Esophagus muscularis mucosa (tissue), 4 donors: Measurements from ENCODE around the gene OR13J1. TPM values are rescaled to one million over a fixed set of nuclear protein-coding genes. Genes with fewer than 3 reads are reported as not detected.

Experiments used
- DNase-seq: peaks from one replicate; pipeline ENCODE4 v3.0.0-alpha.2; 2017; ENCODE audit errors: extremely low spot score
- H3K27ac ChIP-seq, 4 donors: fragments of 200-600 bp; sonication (generic); replicated peaks in 1 of 4; 1 replicate in 3 of 4; 2 replicates in 1 of 4; pipeline ENCODE4 v1.5.1; 2016 to 2019; ENCODE audit warnings: mild to moderate bottlenecking in 1 of 4
- H3K27me3 ChIP-seq, 4 donors: fragments of 200-600 bp; sonication (generic); one replicate each; pipeline versions ENCODE4 v1.5.1 to v1.6.0; 2016 to 2019
- H3K36me3 ChIP-seq, 4 donors: fragments of 200-600 bp; sonication (generic); one replicate each; pipeline ENCODE4 v1.5.1; 2016 to 2019
- H3K4me1 ChIP-seq, 4 donors: fragments of 200-600 bp; sonication (generic); one replicate each; pipeline ENCODE4 v1.5.1; 2016 to 2019
- H3K4me3 ChIP-seq, 4 donors: fragments of 200-600 bp; sonication (generic); 1 replicate in 2 of 4; 2 replicates in 2 of 4; pipeline ENCODE4 v1.5.1; 2016 to 2019; ENCODE audit warnings: mild to moderate bottlenecking in 4 of 4, moderate library complexity in 1 of 4
- H3K9me3 ChIP-seq, 4 donors: fragments of 200-600 bp; sonication (generic); 1 replicate in 3 of 4; 2 replicates in 1 of 4; pipeline ENCODE4 v1.5.1; 2016 to 2019
- EP300 ChIP-seq: sonication (generic); formaldehyde crosslinking; IDR thresholded peaks from one replicate; pipeline ENCODE4 v1.6.1; 2017; ENCODE audit warnings: antibody characterized with exemption
- POLR2A ChIP-seq: fragments of 450-650 bp; IDR thresholded peaks from one replicate; pipeline ENCODE4 v1.6.1; 2017; ENCODE audit warnings: antibody characterized with exemption, moderate library complexity, mild to moderate bottlenecking, low read depth
- POLR2AphosphoS5 ChIP-seq, 2 donors: sonication (generic); formaldehyde crosslinking; IDR thresholded peaks; one replicate each; pipeline ENCODE4 v1.6.1; 2017; ENCODE audit warnings: antibody characterized with exemption in 2 of 2
- WGBS: methylation state at CpG from one replicate; pipeline ENCODE4 v1.1.5; 2018; 5-methylcytosine and 5-hydroxymethylcytosine counted together
- intact Hi-C: fragments of 100-400 bp; cut with DNase I; formaldehyde crosslinking; loops from one replicate; pipeline ENCODE4 v1.15.1; 2023
- total RNA-seq, 4 donors: library from RNA; depleted of rRNA; stranded (reverse); fragments of >200 nt; gene quantifications; one replicate each; pipeline versions ENCODE4 v1.1.0 to v1.2.1, GENCODE V29; 2016
- TF ChIP-seq, protein P1 (sequence below), 3 experiments: fragments of 200-600 bp in 2 of 3; fragments of 450-650 bp in 1 of 3; sonication (generic) in 2 of 3; IDR thresholded peaks; one replicate each; pipeline ENCODE4 v1.5.1; 2017 to 2019; ENCODE audit warnings: antibody characterized with exemption in 3 of 3, mild to moderate bottlenecking in 2 of 3, moderate library complexity in 1 of 3

OR13J1 gene
- total RNA-seq, 4 donors from 2014 or later: not detected

DNA sequence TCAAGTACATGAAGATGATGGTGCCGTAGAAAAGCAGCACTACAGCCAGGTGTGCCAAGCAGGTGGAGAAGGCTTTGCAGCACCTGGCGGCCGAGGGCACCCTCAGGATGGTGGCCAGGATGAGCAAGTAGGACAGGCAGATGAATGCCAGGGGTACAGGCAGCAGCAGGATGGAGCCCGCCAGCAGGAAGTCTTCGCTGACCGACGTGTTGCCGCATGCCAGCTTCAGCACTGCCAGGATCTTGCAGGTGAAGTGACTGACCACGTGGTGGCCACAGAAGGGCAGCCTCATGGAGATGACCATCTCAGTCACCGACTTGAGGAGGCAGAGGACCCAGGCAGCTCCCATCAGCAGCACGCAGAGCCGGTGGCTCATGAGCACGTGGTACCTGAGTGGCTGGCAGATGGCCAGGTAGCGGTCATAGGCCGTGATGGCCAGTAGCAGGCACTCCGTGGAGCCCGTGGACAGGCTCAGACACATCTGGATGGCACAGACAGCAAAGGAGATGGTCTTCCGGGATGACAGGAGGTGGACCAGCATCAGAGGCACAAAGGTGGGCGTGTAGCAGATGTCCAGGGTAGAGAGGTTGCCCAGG lies 482 bp downstream of the OR13J1 start:
- WGBS: 84% methylated on average over 9 of the region's 19 CpGs
- TF ChIP-seq, protein P1, sequence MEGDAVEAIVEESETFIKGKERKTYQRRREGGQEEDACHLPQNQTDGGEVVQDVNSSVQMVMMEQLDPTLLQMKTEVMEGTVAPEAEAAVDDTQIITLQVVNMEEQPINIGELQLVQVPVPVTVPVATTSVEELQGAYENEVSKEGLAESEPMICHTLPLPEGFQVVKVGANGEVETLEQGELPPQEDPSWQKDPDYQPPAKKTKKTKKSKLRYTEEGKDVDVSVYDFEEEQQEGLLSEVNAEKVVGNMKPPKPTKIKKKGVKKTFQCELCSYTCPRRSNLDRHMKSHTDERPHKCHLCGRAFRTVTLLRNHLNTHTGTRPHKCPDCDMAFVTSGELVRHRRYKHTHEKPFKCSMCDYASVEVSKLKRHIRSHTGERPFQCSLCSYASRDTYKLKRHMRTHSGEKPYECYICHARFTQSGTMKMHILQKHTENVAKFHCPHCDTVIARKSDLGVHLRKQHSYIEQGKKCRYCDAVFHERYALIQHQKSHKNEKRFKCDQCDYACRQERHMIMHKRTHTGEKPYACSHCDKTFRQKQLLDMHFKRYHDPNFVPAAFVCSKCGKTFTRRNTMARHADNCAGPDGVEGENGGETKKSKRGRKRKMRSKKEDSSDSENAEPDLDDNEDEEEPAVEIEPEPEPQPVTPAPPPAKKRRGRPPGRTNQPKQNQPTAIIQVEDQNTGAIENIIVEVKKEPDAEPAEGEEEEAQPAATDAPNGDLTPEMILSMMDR (IDR thresholded peaks at IDR 0.05): no peak
- no peak for TF ChIP-seq POLR2A
- no peak for TF ChIP-seq POLR2AphosphoS5 (IDR thresholded peaks at IDR 0.05)
- TF ChIP-seq EP300: no peak
- DNase-seq: no peak
- Histone ChIP-seq H3K9me3 (no peaks in the 10 kb centered on the region), H3K4me3 (no peak overlapping the region), H3K27me3 (peaks cover 0 to 20% (median 0%) of the 10 kb centered on the region in 4 donors), H3K27ac (no peak overlapping the region), H3K36me3 (no peaks in the 10 kb centered on the region), H3K4me1 (no peaks in the 10 kb centered on the region)
- intact Hi-C loops: no loop called here

DNA sequence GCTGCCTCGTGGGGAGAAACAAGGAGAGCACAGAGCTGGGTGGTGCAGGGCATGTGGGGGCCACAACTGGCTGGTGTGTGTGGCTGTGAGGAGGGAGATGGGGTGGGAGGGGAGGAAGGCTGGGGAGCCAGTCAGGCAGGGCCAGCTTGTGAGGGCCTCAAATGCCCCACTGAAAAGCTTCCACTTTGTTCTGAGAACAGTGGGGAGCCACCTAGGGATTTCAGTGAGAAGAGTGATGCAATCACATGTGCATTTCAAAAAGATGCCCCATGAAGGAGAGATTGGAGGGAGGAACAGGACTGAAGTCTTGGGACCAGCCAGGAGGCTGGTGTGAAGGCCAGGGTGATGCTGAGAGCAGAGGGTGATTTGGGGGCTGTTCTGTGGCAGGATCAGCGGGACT lies 1.3 kb downstream of the OR13J1 start:
- TF ChIP-seq POLR2A: no peak
- TF ChIP-seq, protein P1 (IDR thresholded peaks at IDR 0.05): no peak
- no peak for TF ChIP-seq POLR2AphosphoS5 (IDR thresholded peaks at IDR 0.05)
- no peak for TF ChIP-seq EP300
- no peak overlapping the region for H3K4me3 ChIP-seq
- H3K27ac ChIP-seq: no peak overlapping the region
- 81% methylated on average over 2 of the region's 2 CpGs for WGBS
- no peaks in the 10 kb centered on the region for H3K9me3 ChIP-seq
- DNase-seq: no peak
- intact Hi-C loops: no loop called here
- H3K36me3 ChIP-seq: no peaks in the 10 kb centered on the region
- H3K27me3 ChIP-seq: peaks cover 0 to 20% (median 0%) of the 10 kb centered on the region in 4 donors
- no peaks in the 10 kb centered on the region for H3K4me1 ChIP-seq

DNA sequence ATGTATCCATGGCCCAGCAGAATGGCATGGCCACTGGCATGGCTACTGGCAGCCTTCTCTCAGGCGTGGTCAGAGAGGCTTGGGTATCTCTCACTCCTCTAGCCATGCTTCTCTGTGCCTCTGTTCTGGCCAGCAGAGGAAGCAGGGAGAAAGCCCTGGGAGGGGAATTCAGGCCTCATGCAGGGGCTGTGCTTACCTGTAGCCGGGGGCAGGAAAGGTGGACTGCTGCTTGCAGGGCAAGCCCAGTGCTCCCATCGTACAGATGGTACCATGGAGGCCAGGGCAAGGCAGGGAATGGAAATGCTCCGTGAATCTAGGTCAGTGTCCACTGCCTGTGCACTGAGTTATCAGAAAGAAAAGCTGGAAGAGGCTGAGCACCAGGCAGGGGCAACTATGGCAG lies 2.7 kb downstream of the OR13J1 start:
- Histone ChIP-seq H3K4me3 (no peak overlapping the region), H3K9me3 (no peaks in the 10 kb centered on the region), H3K4me1 (no peaks in the 10 kb centered on the region), H3K27ac (no peak overlapping the region), H3K36me3 (no peaks in the 10 kb centered on the region), H3K27me3 (peaks cover 0 to 20% (median 0%) of the 10 kb centered on the region in 4 donors)
- TF ChIP-seq EP300: no peak
- TF ChIP-seq POLR2AphosphoS5 (IDR thresholded peaks at IDR 0.05): no peak
- TF ChIP-seq, protein P1 (IDR thresholded peaks at IDR 0.05): no peak
- no peak for TF ChIP-seq POLR2A
- intact Hi-C loops: no loop called here
- 91% methylated on average over 4 of the region's 4 CpGs for WGBS
- DNase-seq: peak; percentile 66

DNA sequence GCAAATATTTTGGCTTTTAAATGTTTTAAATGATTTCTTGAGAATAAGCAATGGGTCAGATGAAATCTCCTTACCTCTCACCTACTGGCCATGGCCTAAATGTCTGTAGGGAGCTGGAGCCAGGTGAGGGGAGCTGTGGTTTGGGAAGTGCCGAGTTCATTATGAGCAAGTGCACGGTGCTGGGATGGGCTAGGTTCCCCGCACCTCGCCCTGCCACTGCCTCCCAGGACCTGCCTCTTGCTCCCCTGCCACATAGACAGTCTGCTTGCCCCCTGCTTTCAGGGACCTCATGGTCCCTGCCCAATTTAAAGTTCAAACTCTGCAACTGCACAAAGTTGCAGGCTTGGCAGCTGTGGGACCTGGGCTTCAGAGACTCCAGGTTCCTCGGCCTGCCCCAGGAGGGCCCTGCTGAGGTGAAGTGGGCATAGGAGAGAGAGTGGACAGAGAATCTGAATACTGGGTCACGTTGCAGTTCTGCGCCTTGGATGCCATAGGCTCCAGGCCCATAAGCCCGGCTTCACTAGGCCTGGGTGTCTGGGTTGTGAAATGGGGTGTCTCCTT lies 5.4 kb downstream of the OR13J1 start:
- Histone ChIP-seq H3K27me3 (peaks cover 0 to 18% (median 0%) of the 10 kb centered on the region in 4 donors), H3K27ac (no peak overlapping the region), H3K4me3 (no peak overlapping the region), H3K9me3 (no peaks in the 10 kb centered on the region), H3K4me1 (peaks cover 0 to 8% (median 5%) of the 10 kb centered on the region in 4 donors), H3K36me3 (no peaks in the 10 kb centered on the region)
- TF ChIP-seq, protein P1 (IDR thresholded peaks at IDR 0.05): no peak
- no peak for TF ChIP-seq EP300
- no peak for TF ChIP-seq POLR2A
- TF ChIP-seq POLR2AphosphoS5 (IDR thresholded peaks at IDR 0.05): no peak
- intact Hi-C loops: no loop called here
- 92% methylated on average over 7 of the region's 8 CpGs for WGBS
- DNase-seq: peak; percentile 83
